Endothelial cell of umbilical vein (primary cell): ENCODE measurements around the gene ANKMY1. TPM values are rescaled to one million over a fixed set of nuclear protein-coding genes. Genes with fewer than 3 reads are reported as not detected.

Experiments
- BruUV-seq: library from RNA; stranded (reverse); fragments of 400-500 nt; replicated peaks from 2 replicates; lab custom pipeline; 2021; lab: Mats Ljungman, UMichigan
- CTCF ChIA-PET: fragments of 300-600, 350-600 bp; sonication (Branson Sonifier 250); formaldehyde crosslinking; loops from one replicate; lab custom pipeline; 2021; ENCODE audit warnings: antibody characterized with exemption, inconsistent platforms; lab: Charles Lee
- POLR2A ChIA-PET: fragments of 300-600, 350-600 bp; sonication (Branson Sonifier 250); formaldehyde crosslinking; loops from one replicate; lab custom pipeline; 2021; ENCODE audit warnings: antibody characterized with exemption, inconsistent platforms; lab: Charles Lee
- DNase-seq: peaks from one replicate; pipeline ENCODE4 v3.0.0-alpha.2; 2011; ENCODE audit warnings: low read depth, low spot score
- FAIRE-seq: peaks from 2 replicates; lab custom pipeline; 2011; peaks lifted over from hg19 to GRCh38; lab: Jason Lieb, UNC
- H2AFZ ChIP-seq: 2 replicates; pipeline ENCODE4 v1.6.0; 2012; ENCODE audit warnings: low read depth, low read length, control low read depth, inconsistent platforms
- H3K27ac ChIP-seq: 2 replicates; pipeline ENCODE4 v1.5.1; 2011; ENCODE audit warnings: low read depth, mild to moderate bottlenecking, control low read depth, low read length, moderate library complexity; ENCODE audit not compliant: insufficient read depth
- H3K27me3 ChIP-seq, 2 experiments: 2 replicates each; pipeline versions ENCODE4 v1.6.0 to v1.6.1; 2011; ENCODE audit warnings: low read length in 2 of 2, mixed read lengths in 1 of 2; ENCODE audit not compliant: control insufficient read depth in 2 of 2, insufficient read depth in 2 of 2
- H3K36me3 ChIP-seq, 2 experiments: 2 replicates in 1 of 2; 3 replicates in 1 of 2; pipeline ENCODE4 v1.5.1; 2011; ENCODE audit warnings: low read length in 2 of 2, mild to moderate bottlenecking in 1 of 2, moderate library complexity in 1 of 2; ENCODE audit not compliant: control insufficient read depth in 2 of 2, insufficient read depth in 2 of 2; ENCODE audit errors: extremely low read depth in 1 of 2
- H3K4me1 ChIP-seq: 3 replicates; pipeline ENCODE4 v1.5.1; 2011; ENCODE audit warnings: mild to moderate bottlenecking, low read length; ENCODE audit not compliant: control insufficient read depth, insufficient read depth; ENCODE audit errors: extremely low read depth
- H3K4me2 ChIP-seq: 2 replicates; pipeline ENCODE4 v1.6.1; 2011; ENCODE audit warnings: low read length, control low read depth, mixed read lengths; ENCODE audit not compliant: insufficient read depth
- H3K4me3 ChIP-seq, 3 experiments: fragments of 200-600 bp in 1 of 3; sonication (generic), shearing (Covaris generic) in 1 of 3; replicated peaks in 1 of 3; 2 replicates each; pipeline ENCODE4 v1.5.1; 2011 to 2016; ENCODE audit warnings: control low read depth in 3 of 3, low read length in 3 of 3, mild to moderate bottlenecking in 2 of 3, inconsistent platforms in 1 of 3, low read depth in 1 of 3, moderate library complexity in 1 of 3; ENCODE audit not compliant: insufficient read depth in 1 of 3
- H3K79me2 ChIP-seq: 2 replicates; pipeline ENCODE4 v1.6.0; 2012; ENCODE audit warnings: low read length, inconsistent platforms; ENCODE audit not compliant: control insufficient read depth, insufficient read depth
- H3K9ac ChIP-seq: replicated peaks from 2 replicates; pipeline ENCODE3; 2011; ENCODE audit warnings: low read length, control low read depth; ENCODE audit not compliant: insufficient read depth; ENCODE audit errors: extremely low read depth
- H3K9me1 ChIP-seq: replicated peaks from 3 replicates; pipeline ENCODE4 v1.6.0; 2011; ENCODE audit warnings: mild to moderate bottlenecking, low read length; ENCODE audit not compliant: control insufficient read depth, insufficient read depth; ENCODE audit errors: extremely low read depth
- H3K9me3 ChIP-seq: replicated peaks from 2 replicates; pipeline ENCODE4 v1.5.1; 2012; ENCODE audit warnings: low read length, inconsistent platforms; ENCODE audit not compliant: control insufficient read depth, insufficient read depth
- H4K20me1 ChIP-seq: replicated peaks from 2 replicates; pipeline ENCODE3; 2011; ENCODE audit warnings: mild to moderate bottlenecking, low read length; ENCODE audit not compliant: control insufficient read depth, insufficient read depth; ENCODE audit errors: extremely low read depth
- CTCF ChIP-seq, 2 donors: IDR thresholded peaks; 1 replicate in 1 of 2; 2 replicates in 1 of 2; pipeline ENCODE4 v1.5.1; 2011; ENCODE audit warnings: low read length in 2 of 2, mild to moderate bottlenecking in 2 of 2, moderate library complexity in 2 of 2, control low read depth in 1 of 2, inconsistent platforms in 1 of 2, low read depth in 1 of 2; ENCODE audit not compliant: insufficient read depth in 1 of 2; ENCODE audit errors: extremely low read depth in 1 of 2
- EZH2 ChIP-seq: IDR thresholded peaks from 2 replicates; pipeline ENCODE4 v1.6.1; 2012; ENCODE audit warnings: borderline replicate concordance, low read depth, mild to moderate bottlenecking, moderate library complexity, low read length, inconsistent platforms; ENCODE audit not compliant: severe bottlenecking
- FOS ChIP-seq: IDR thresholded peaks from 2 replicates; pipeline ENCODE4 v1.6.1; 2011; ENCODE audit warnings: mild to moderate bottlenecking, low read length, moderate library complexity, borderline replicate concordance; ENCODE audit not compliant: insufficient read depth
- GATA2 ChIP-seq: IDR thresholded peaks from 2 replicates; pipeline ENCODE4 v1.7.0; 2011; ENCODE audit warnings: low read depth, mild to moderate bottlenecking, moderate library complexity, mixed read lengths, low read length; ENCODE audit not compliant: insufficient read length, insufficient read depth
- JUN ChIP-seq: IDR thresholded peaks from 2 replicates; pipeline ENCODE4 v1.6.1; 2011; ENCODE audit warnings: borderline replicate concordance, low read depth; ENCODE audit not compliant: insufficient read length, insufficient read depth
- MAX ChIP-seq: IDR thresholded peaks from 2 replicates; pipeline ENCODE4 v1.6.1; 2011; ENCODE audit not compliant: insufficient read depth, insufficient read length
- MYC ChIP-seq: IDR thresholded peaks from one replicate; pipeline ENCODE4 v1.6.1; 2011; ENCODE audit warnings: mild to moderate bottlenecking, low read depth, low read length
- POLR2A ChIP-seq: IDR thresholded peaks from 2 replicates; pipeline ENCODE4 v1.6.1; 2012; ENCODE audit warnings: low read depth, mild to moderate bottlenecking, control low read depth, low read length
- POLR2AphosphoS5 ChIP-seq: IDR thresholded peaks from 2 replicates; pipeline ENCODE4 v1.6.1; 2012; ENCODE audit warnings: low read depth, mild to moderate bottlenecking, control low read depth, low read length, moderate library complexity; ENCODE audit not compliant: insufficient read depth
- dilution Hi-C: fragments of 300-500 bp; cut with MboI; formaldehyde crosslinking; loops from one replicate; pipeline ENCODE4 v1.15.0; 2019; ENCODE audit warnings: low sequenced_read_pairs; ENCODE audit not compliant: extremely low pct_ligation_motif_present
- intact Hi-C: fragments of 100-400 bp; cut with micrococcal nuclease; formaldehyde crosslinking; loops from one replicate; pipeline ENCODE4 v1.10.0; 2022
- polyA plus RNA-seq, 4 experiments: library from polyadenylated mRNA; depleted of rRNA in 3 of 4; stranded (reverse) in 3 of 4; unstranded in 1 of 4; fragments of >200 nt; gene quantifications; 2 replicates each; pipeline versions ENCODE4 v1.2.1 to v1.2.3, GENCODE V29; 2011 to 2012; ENCODE audit warnings: missing spikeins in 1 of 4
- total RNA-seq: library from RNA; stranded (reverse); gene quantifications from 2 replicates; pipeline ENCODE4 v1.2.3, GENCODE V29; 2021

ANKMY1 gene
- total and polyA plus RNA-seq, 2 donors (not counting 3 experiments of a cell fraction or from before 2014, with no cell fraction given) = 9.0 to 16.0 TPM

GRCh38 chr2:240432820-240433801 is 124.7 kb downstream of the ANKMY1 start:
- Histone ChIP-seq H4K20me1 (no peaks in the 10 kb centered on the region), H3K79me2 (no peaks in the 10 kb centered on the region), H3K27me3 (peaks cover 7 to 15% of the 10 kb centered on the region in 2 experiments), H3K36me3 (no peaks in the 10 kb centered on the region), H3K9me3 (no peaks in the 10 kb centered on the region), H3K4me1 (no peaks in the 10 kb centered on the region), H3K9me1 (no peaks in the 10 kb centered on the region), H3K9ac (no peak overlapping the region), H3K4me2 (no peak overlapping the region), H3K4me3 (no peak overlapping the region), H2AFZ (no peak overlapping the region), H3K27ac (no peak overlapping the region)
- CTCF ChIA-PET = no interaction called here
- DNase-seq (no peak), FAIRE-seq (no peak)
- POLR2A ChIA-PET = no interaction called here
- intact Hi-C loops (no loop called here), dilution Hi-C loops (no loop called here)
- BruUV-seq = TSS peak; percentile 72
- no peak for TF ChIP-seq EZH2
- no peak for TF ChIP-seq CTCF (IDR thresholded peaks at IDR 0.05; ENCODE audit: extremely low read depth in 1 of 2, insufficient read depth in 1 of 2, low read depth in 1 of 2, low read length in 2 of 2)
- TF ChIP-seq POLR2AphosphoS5 = no peak
- TF ChIP-seq FOS = no peak
- no peak for TF ChIP-seq GATA2
- TF ChIP-seq MAX = no peak
- no peak for TF ChIP-seq MYC
- no peak for TF ChIP-seq POLR2A
- no peak for TF ChIP-seq JUN
